Loucy (cell line): Measurements from ENCODE around the gene PSMF1.

Experiments
- H2AFZ ChIP-seq: fragments of 200-600 bp; sonication (generic); 2 replicates; pipeline ENCODE4 v1.6.0; 2016; ENCODE audit warnings: antibody characterized with exemption, mild to moderate bottlenecking, low read length, moderate library complexity
- H3F3A ChIP-seq: fragments of 200-600 bp; 2 replicates; pipeline ENCODE4 v1.6.0; 2016; ENCODE audit warnings: antibody characterized with exemption, low read depth, mild to moderate bottlenecking
- H3K27me3 ChIP-seq: fragments of 200-600 bp; sonication (generic); 2 replicates; pipeline ENCODE4 v1.6.1; 2014; ENCODE audit warnings: low read length, mild to moderate bottlenecking; ENCODE audit not compliant: insufficient read depth, poor library complexity, severe bottlenecking
- H3K36me3 ChIP-seq: fragments of 200-600 bp; sonication (generic); 2 replicates; pipeline ENCODE4 v1.6.1; 2016; ENCODE audit warnings: low read length; ENCODE audit not compliant: insufficient read depth
- H3K4me1 ChIP-seq: fragments of 200-600 bp; sonication (generic); 2 replicates; pipeline ENCODE4 v1.5.1; 2014; ENCODE audit warnings: low read length, mild to moderate bottlenecking; ENCODE audit not compliant: insufficient read depth, poor library complexity, severe bottlenecking
- H3K4me2 ChIP-seq: fragments of 200-600 bp; sonication (generic); 2 replicates; pipeline ENCODE4 v1.6.0; 2014; ENCODE audit warnings: antibody characterized with exemption, low read length, low read depth, mild to moderate bottlenecking; ENCODE audit not compliant: poor library complexity, severe bottlenecking
- H3K4me3 ChIP-seq: fragments of 200-600 bp; sonication (generic); 2 replicates; pipeline ENCODE4 v1.5.1; 2014; ENCODE audit warnings: low read length, mild to moderate bottlenecking, mixed read lengths; ENCODE audit not compliant: poor library complexity, severe bottlenecking
- H3K79me2 ChIP-seq: fragments of 200-600 bp; sonication (generic); 2 replicates; pipeline ENCODE4 v1.6.1; 2014; ENCODE audit warnings: low read length; ENCODE audit not compliant: insufficient read depth
- H3K9ac ChIP-seq: fragments of 200-600 bp; sonication (generic); 2 replicates; pipeline ENCODE4 v1.6.0; 2014; ENCODE audit warnings: mild to moderate bottlenecking, low read depth, low read length, moderate library complexity; ENCODE audit not compliant: poor library complexity, severe bottlenecking
- H3K9me2 ChIP-seq: fragments of 200-600 bp; sonication (generic); replicated peaks from 2 replicates; pipeline ENCODE4 v1.6.1; 2016; ENCODE audit warnings: low read depth, low read length, mixed read lengths
- H3K9me3 ChIP-seq: fragments of 200-600 bp; sonication (generic); 2 replicates; pipeline ENCODE4 v1.6.1; 2014; ENCODE audit warnings: mild to moderate bottlenecking, antibody characterized with exemption, low read length, low read depth; ENCODE audit not compliant: insufficient read depth
- H4K20me1 ChIP-seq: fragments of 200-600 bp; sonication (generic); 2 replicates; pipeline ENCODE4 v1.6.0; 2014; ENCODE audit warnings: antibody characterized with exemption, low read length, mild to moderate bottlenecking; ENCODE audit not compliant: insufficient read depth, poor library complexity, severe bottlenecking
- EZH2phosphoT487 ChIP-seq: fragments of 200-600 bp; IDR thresholded peaks from 2 replicates; pipeline ENCODE4 v1.6.1; 2018; ENCODE audit warnings: antibody characterized with exemption, mild to moderate bottlenecking, moderate library complexity, borderline replicate concordance
- TF ChIP-seq, protein P1 (sequence below): fragments of 200-600 bp; sonication (generic); conservative IDR thresholded peaks from 2 replicates; pipeline ENCODE4 v1.5.1; 2014; ENCODE audit warnings: mild to moderate bottlenecking, antibody characterized with exemption, low read length

The PSMF1 gene

GRCh38 chr20:1169224-1169623 is 50.8 kb downstream of the PSMF1 start:
- Histone ChIP-seq H3K4me1 (peaks cover 4% of the 10 kb centered on the region), H3K4me2 (no peak overlapping the region), H3K9me2 (no peaks in the 10 kb centered on the region), H3K79me2 (no peaks in the 10 kb centered on the region), H3K4me3 (no peak overlapping the region), H3K27me3 (no peaks in the 10 kb centered on the region), H3F3A (no peaks in the 10 kb centered on the region), H3K9me3 (no peaks in the 10 kb centered on the region), H3K9ac (no peak overlapping the region), H3K36me3 (peaks cover 57% of the 10 kb centered on the region; the same call in 1 of the 2 replicates), H2AFZ (no peak overlapping the region), H4K20me1 (no peaks in the 10 kb centered on the region)
- TF ChIP-seq, protein P1, sequence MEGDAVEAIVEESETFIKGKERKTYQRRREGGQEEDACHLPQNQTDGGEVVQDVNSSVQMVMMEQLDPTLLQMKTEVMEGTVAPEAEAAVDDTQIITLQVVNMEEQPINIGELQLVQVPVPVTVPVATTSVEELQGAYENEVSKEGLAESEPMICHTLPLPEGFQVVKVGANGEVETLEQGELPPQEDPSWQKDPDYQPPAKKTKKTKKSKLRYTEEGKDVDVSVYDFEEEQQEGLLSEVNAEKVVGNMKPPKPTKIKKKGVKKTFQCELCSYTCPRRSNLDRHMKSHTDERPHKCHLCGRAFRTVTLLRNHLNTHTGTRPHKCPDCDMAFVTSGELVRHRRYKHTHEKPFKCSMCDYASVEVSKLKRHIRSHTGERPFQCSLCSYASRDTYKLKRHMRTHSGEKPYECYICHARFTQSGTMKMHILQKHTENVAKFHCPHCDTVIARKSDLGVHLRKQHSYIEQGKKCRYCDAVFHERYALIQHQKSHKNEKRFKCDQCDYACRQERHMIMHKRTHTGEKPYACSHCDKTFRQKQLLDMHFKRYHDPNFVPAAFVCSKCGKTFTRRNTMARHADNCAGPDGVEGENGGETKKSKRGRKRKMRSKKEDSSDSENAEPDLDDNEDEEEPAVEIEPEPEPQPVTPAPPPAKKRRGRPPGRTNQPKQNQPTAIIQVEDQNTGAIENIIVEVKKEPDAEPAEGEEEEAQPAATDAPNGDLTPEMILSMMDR, result no peak
- no peak for TF ChIP-seq EZH2phosphoT487

- no peaks in the 10 kb centered on the region for H3K4me1 ChIP-seq
- H3K27me3 ChIP-seq, result no peaks in the 10 kb centered on the region
- H3F3A ChIP-seq, result no peaks in the 10 kb centered on the region
- H3K9me3 ChIP-seq, result no peaks in the 10 kb centered on the region
- H3K4me2 ChIP-seq, result no peak overlapping the region
- no peak for TF ChIP-seq EZH2phosphoT487
- TF ChIP-seq, protein P1, result no peak
- no peak overlapping the region for H3K4me3 ChIP-seq
- H3K9me2 ChIP-seq, result no peaks in the 10 kb centered on the region
- no peak overlapping the region for H3K9ac ChIP-seq
- no peaks in the 10 kb centered on the region for H3K79me2 ChIP-seq
- H4K20me1 ChIP-seq, result no peaks in the 10 kb centered on the region
- H2AFZ ChIP-seq, result no peak overlapping the region
- H3K36me3 ChIP-seq, result peaks cover 37% of the 10 kb centered on the region; the same call in 1 of the 2 replicates
These were observed 53.2 kb downstream of the PSMF1 start for GRCh38 chr20:1171461-1172093.

DNA sequence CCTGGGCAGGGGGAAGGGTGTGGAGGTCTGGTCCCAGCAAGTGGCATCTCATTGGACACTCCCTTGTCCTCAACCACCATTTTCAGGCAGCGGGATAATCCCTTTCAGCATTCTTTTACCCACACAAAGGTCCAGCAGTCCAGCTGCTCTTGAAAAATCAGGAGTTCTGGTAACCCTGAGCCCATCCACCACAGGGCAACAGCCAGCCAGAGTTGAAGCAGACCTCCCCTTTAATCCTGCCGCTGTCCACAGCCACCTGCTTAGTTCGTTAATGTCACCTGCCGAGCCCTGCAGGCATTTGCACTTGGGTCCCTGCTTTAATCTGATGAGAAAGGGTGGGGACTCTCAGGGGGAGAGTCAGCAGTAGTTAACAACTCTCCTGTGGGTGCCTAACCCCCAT is 55.3 kb downstream of the PSMF1 start:
- no peak for TF ChIP-seq EZH2phosphoT487
- TF ChIP-seq, protein P1, result no peak

More for the DNA sequence above, 55.3 kb downstream of the PSMF1 start:
- Histone ChIP-seq H3K4me1 (no peaks in the 10 kb centered on the region), H3K27me3 (no peaks in the 10 kb centered on the region), H3K9me3 (no peaks in the 10 kb centered on the region), H3K36me3 (peaks cover 18% of the 10 kb centered on the region; the same call in 1 of the 2 replicates), H2AFZ (no peak overlapping the region), H3K79me2 (no peaks in the 10 kb centered on the region), H3F3A (no peaks in the 10 kb centered on the region), H3K9me2 (no peaks in the 10 kb centered on the region), H3K4me3 (no peak overlapping the region), H3K9ac (no peak overlapping the region), H4K20me1 (no peaks in the 10 kb centered on the region), H3K4me2 (no peak overlapping the region)
